Neuronal stem cell (in vitro differentiated cells): Measurements from ENCODE around the gene PHYHD1.

ENCODE experiments used
- DNase-seq: peaks from one replicate; pipeline ENCODE4 v3.0.0-alpha.2; 2013; ENCODE audit warnings: low spot score
- H2AFZ ChIP-seq: one replicate; pipeline ENCODE4 v1.6.1; 2013; ENCODE audit warnings: mild to moderate bottlenecking, low read length, inconsistent platforms
- H2AK5ac ChIP-seq: 2 replicates; pipeline ENCODE4 v1.6.1; 2013; ENCODE audit warnings: low read depth, mild to moderate bottlenecking, inconsistent platforms, low read length, moderate library complexity, mixed read lengths
- H2BK120ac ChIP-seq: 2 replicates; pipeline ENCODE4 v1.6.1; 2013; ENCODE audit warnings: low read depth, mild to moderate bottlenecking, inconsistent platforms, low read length, moderate library complexity, mixed read lengths
- H2BK12ac ChIP-seq: one replicate; pipeline ENCODE4 v1.6.1; 2013; ENCODE audit warnings: low read length, inconsistent platforms
- H2BK15ac ChIP-seq: 2 replicates; pipeline ENCODE4 v1.6.1; 2013; ENCODE audit warnings: mild to moderate bottlenecking, low read length, inconsistent platforms, mixed read lengths
- H2BK5ac ChIP-seq: one replicate; pipeline ENCODE4 v1.6.1; 2013; ENCODE audit warnings: inconsistent platforms, mild to moderate bottlenecking, low read length, moderate library complexity
- H3K14ac ChIP-seq: one replicate; pipeline ENCODE4 v1.6.1; 2013; ENCODE audit warnings: low read length, inconsistent platforms
- H3K18ac ChIP-seq: 2 replicates; pipeline ENCODE4 v1.6.1; 2013; ENCODE audit warnings: low read length, inconsistent platforms
- H3K23ac ChIP-seq: 2 replicates; pipeline ENCODE4 v1.6.1; 2013; ENCODE audit warnings: low read depth, mild to moderate bottlenecking, mixed read lengths, low read length, inconsistent platforms; ENCODE audit not compliant: poor library complexity
- H3K27ac ChIP-seq: replicated peaks from 3 replicates; pipeline ENCODE4 v1.5.1; 2013; ENCODE audit warnings: low read length, inconsistent platforms
- H3K27me3 ChIP-seq, 3 experiments: 2 replicates each; pipeline ENCODE4 v1.6.1; 2013; ENCODE audit warnings: low read length in 3 of 3, mild to moderate bottlenecking in 2 of 3, inconsistent platforms in 1 of 3, low read depth in 1 of 3, mixed read lengths in 1 of 3, moderate library complexity in 1 of 3; ENCODE audit not compliant: control insufficient read depth in 3 of 3, insufficient read depth in 3 of 3
- H3K36me3 ChIP-seq, 2 donors: replicated peaks in 1 of 2; 2 replicates each; pipeline ENCODE4 v1.6.1; 2013; ENCODE audit warnings: low read length in 2 of 2; ENCODE audit not compliant: control insufficient read depth in 2 of 2, insufficient read depth in 2 of 2
- H3K4ac ChIP-seq: 2 replicates; pipeline ENCODE4 v1.6.1; 2013; ENCODE audit warnings: inconsistent platforms, mild to moderate bottlenecking, low read length, moderate library complexity
- H3K4me1 ChIP-seq, 2 donors: 1 replicate in 1 of 2; 2 replicates in 1 of 2; pipeline ENCODE4 v1.6.1; 2013; ENCODE audit warnings: low read length in 2 of 2, low read depth in 1 of 2; ENCODE audit not compliant: control insufficient read depth in 2 of 2, insufficient read depth in 1 of 2
- H3K4me2 ChIP-seq: one replicate; pipeline ENCODE4 v1.6.1; 2013; ENCODE audit warnings: mild to moderate bottlenecking, low read length, inconsistent platforms; ENCODE audit not compliant: insufficient read depth, poor library complexity, severe bottlenecking
- H3K4me3 ChIP-seq, 2 donors: 2 replicates each; pipeline ENCODE4 v1.5.1; 2013; ENCODE audit warnings: low read length in 2 of 2, mild to moderate bottlenecking in 2 of 2, inconsistent platforms in 1 of 2, moderate library complexity in 1 of 2
- H3K79me1 ChIP-seq: one replicate; pipeline ENCODE4 v1.6.1; 2013; ENCODE audit warnings: low read depth, mild to moderate bottlenecking, inconsistent platforms, low read length, moderate library complexity
- H3K9ac ChIP-seq: one replicate; pipeline ENCODE4 v1.6.1; 2013; ENCODE audit warnings: mild to moderate bottlenecking, low read depth, low read length, inconsistent platforms; ENCODE audit not compliant: poor library complexity
- H3K9me3 ChIP-seq, 2 donors: replicated peaks in 1 of 2; 2 replicates each; pipeline versions ENCODE3 to v1.6.1; 2013; ENCODE audit warnings: low read length in 2 of 2, mild to moderate bottlenecking in 2 of 2, inconsistent platforms in 1 of 2, low read depth in 1 of 2, mixed read lengths in 1 of 2, moderate library complexity in 1 of 2; ENCODE audit not compliant: control insufficient read depth in 2 of 2, insufficient read depth in 1 of 2
- H4K8ac ChIP-seq: one replicate; pipeline ENCODE4 v1.6.1; 2013; ENCODE audit warnings: low read depth, mild to moderate bottlenecking, inconsistent platforms, low read length, moderate library complexity
- H4K91ac ChIP-seq: one replicate; pipeline ENCODE4 v1.6.1; 2013; ENCODE audit warnings: low read length, low read depth, mild to moderate bottlenecking, inconsistent platforms; ENCODE audit not compliant: poor library complexity
- WGBS, 2 donors: extraction: QIAGEN DNeasy Blood & Tissue Kit; methylation state at CpG; one replicate each; pipeline ENCODE4 v1.1.7; 2013; ENCODE audit warnings: missing lambda C conversion rate in 2 of 2, mixed read lengths in 1 of 2; ENCODE audit not compliant: insufficient read length in 2 of 2, insufficient replicate concordance in 1 of 2; ENCODE audit errors: extremely low coverage in 2 of 2; 5-methylcytosine and 5-hydroxymethylcytosine counted together

PHYHD1 gene

DNA sequence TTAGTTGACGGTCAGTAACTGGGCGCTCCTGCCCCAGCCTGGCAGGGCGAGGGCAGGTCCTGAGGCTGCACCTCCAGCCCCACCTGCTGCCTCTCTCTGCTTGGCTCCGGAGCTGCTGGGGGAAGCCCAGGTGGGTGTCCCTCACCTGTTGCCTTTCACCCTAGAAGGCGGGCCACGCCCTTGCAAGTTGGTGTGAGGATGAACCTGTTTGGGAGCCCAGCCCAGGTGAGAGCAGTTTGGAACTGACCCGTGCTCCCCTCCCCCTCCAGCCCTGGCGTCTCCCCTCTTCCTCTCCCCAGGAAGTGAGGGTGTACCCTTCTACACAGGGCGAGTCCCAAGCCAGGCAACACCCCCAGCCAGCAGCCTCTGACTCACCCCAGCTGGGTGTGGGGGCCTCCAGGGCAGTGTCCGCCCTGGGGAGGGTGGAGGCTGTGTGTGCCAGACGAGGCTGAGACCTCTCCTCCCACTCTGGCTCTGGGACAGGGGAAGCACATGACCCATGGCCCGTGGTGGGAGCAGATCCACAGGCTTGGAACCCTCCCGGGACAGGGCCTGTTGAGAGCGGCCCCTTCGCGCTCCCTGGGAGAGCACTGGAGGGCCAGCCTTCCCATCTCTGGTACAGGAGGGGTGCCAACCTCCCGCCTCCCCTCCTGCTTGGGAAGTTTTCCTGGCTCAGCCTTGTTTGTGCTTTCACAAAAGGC lies 28.4 kb upstream of the PHYHD1 start:
- WGBS, 2 donors, result no CpG with 5 or more reads among the region's 17 CpGs
- H3K9ac ChIP-seq, result peak overlapping the region; percentile 37
- no peak overlapping the region for H3K4me3 ChIP-seq
- no peak overlapping the region for H4K8ac ChIP-seq
- peaks cover 15 to 73% of the 10 kb centered on the region in 2 donors for H3K36me3 ChIP-seq
- H2AK5ac ChIP-seq, result no peak overlapping the region
- H3K27ac ChIP-seq, result no peak overlapping the region
- no peak overlapping the region for H2AFZ ChIP-seq
- peaks cover 7% of the 10 kb centered on the region in 2 donors for H3K4me1 ChIP-seq
- no peak overlapping the region for H3K4ac ChIP-seq
- peak overlapping the region; percentile 67 for H3K23ac ChIP-seq
- no peaks in the 10 kb centered on the region for H3K9me3 ChIP-seq
- H3K14ac ChIP-seq, result peak overlapping the region; percentile 15
- no peak overlapping the region for H3K18ac ChIP-seq
- H2BK12ac ChIP-seq, result peak overlapping the region; percentile 46
- H3K27me3 ChIP-seq, result no peaks in the 10 kb centered on the region
- no peak overlapping the region for H2BK120ac ChIP-seq
- no peak for DNase-seq
- H2BK5ac ChIP-seq, result no peak overlapping the region
- no peak overlapping the region for H3K4me2 ChIP-seq
- H3K79me1 ChIP-seq, result peaks cover 16% of the 10 kb centered on the region
- no peak overlapping the region for H2BK15ac ChIP-seq
- H4K91ac ChIP-seq, result no peak overlapping the region

DNA sequence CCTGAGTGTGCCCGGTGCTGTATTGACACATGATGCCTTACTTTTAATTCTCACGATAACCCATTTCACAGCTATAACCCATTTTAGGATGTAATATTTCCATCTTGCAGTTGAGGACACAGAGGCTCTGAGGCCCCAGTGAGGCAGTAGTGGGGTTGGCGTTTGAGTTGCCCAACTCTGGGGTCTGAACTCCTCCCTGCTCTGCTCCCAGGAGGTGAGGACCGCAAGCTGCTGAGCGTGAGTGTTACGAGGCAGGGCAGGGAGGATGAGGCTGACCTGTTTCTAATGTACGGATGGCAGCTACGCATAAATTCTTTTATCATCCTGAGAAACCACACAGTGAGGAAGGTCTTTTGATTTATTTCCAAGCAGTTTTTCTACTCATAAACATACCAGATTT lies 27.4 kb upstream of the PHYHD1 start:
- Histone ChIP-seq H4K8ac (no peak overlapping the region), H3K4me1 (peaks cover 1 to 2% of the 10 kb centered on the region in 2 donors), H2BK5ac (no peak overlapping the region), H3K9me3 (no peaks in the 10 kb centered on the region), H3K14ac (no peak overlapping the region), H2AK5ac (no peak overlapping the region), H3K23ac (no peak overlapping the region), H2BK120ac (no peak overlapping the region), H3K79me1 (peaks cover 13% of the 10 kb centered on the region), H3K4ac (no peak overlapping the region), H3K9ac (no peak overlapping the region), H3K36me3 (peaks cover 14 to 77% of the 10 kb centered on the region in 2 donors), H3K18ac (no peak overlapping the region), H3K27ac (no peak overlapping the region), H3K4me2 (no peak overlapping the region), H4K91ac (no peak overlapping the region), H3K27me3 (no peaks in the 10 kb centered on the region), H2BK15ac (no peak overlapping the region), H3K4me3 (no peak overlapping the region), H2BK12ac (no peak overlapping the region), H2AFZ (no peak overlapping the region)
- WGBS, 2 donors, result no CpG with 5 or more reads among the region's 8 CpGs
- no peak for DNase-seq

DNA sequence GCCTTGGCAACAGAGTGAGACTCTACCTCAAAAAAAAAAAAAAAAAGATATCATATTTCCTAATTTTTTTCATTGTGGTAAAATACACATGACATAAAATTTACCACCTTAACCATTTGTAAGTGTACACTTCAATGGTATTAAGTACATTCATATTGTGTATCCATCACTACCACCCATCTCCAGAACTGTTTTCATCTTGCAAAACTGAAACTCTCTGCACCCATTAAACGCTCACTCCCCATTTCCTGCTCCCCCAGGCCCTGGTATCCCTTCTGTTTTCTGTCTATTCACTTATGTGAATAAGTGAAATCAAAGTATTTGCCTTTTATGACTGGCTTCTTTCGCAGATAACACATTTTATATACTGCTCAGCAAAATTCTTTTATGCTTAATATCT lies 26.0 kb upstream of the PHYHD1 start:
- Histone ChIP-seq H3K9ac (no peak overlapping the region), H3K4me3 (no peak overlapping the region), H2BK5ac (no peak overlapping the region), H3K9me3 (no peaks in the 10 kb centered on the region), H3K79me1 (peaks cover 9% of the 10 kb centered on the region), H4K91ac (no peak overlapping the region), H3K14ac (no peak overlapping the region), H2BK120ac (no peak overlapping the region), H4K8ac (no peak overlapping the region), H2BK15ac (no peak overlapping the region), H3K27me3 (no peaks in the 10 kb centered on the region), H2AK5ac (no peak overlapping the region), H3K18ac (no peak overlapping the region), H3K4ac (no peak overlapping the region), H3K23ac (no peak overlapping the region), H3K4me2 (no peak overlapping the region), H3K36me3 (peaks cover 7 to 79% of the 10 kb centered on the region in 2 donors), H3K27ac (no peak overlapping the region), H2AFZ (no peak overlapping the region), H2BK12ac (no peak overlapping the region), H3K4me1 (peaks cover 0 to 2% of the 10 kb centered on the region in 2 donors)
- WGBS, 2 donors, result no CpG with 5 or more reads among the region's 2 CpGs
- DNase-seq, result no peak

GRCh38 chr9:128895556-128895955 lies 25.2 kb upstream of the PHYHD1 start:
- H3K4me1 ChIP-seq, result peaks cover 0 to 2% of the 10 kb centered on the region in 2 donors
- peaks cover 7 to 73% of the 10 kb centered on the region in 2 donors for H3K36me3 ChIP-seq

More at GRCh38 chr9:128895556-128895955, 25.2 kb upstream of the PHYHD1 start:
- H2AFZ ChIP-seq, result no peak overlapping the region
- H4K8ac ChIP-seq, result no peak overlapping the region
- H2AK5ac ChIP-seq, result no peak overlapping the region
- no peaks in the 10 kb centered on the region for H3K9me3 ChIP-seq
- no peak overlapping the region for H2BK15ac ChIP-seq
- H3K18ac ChIP-seq, result no peak overlapping the region
- H3K79me1 ChIP-seq, result peaks cover 8% of the 10 kb centered on the region
- no peak overlapping the region for H3K4ac ChIP-seq
- no peak overlapping the region for H3K4me3 ChIP-seq
- no peak overlapping the region for H2BK12ac ChIP-seq
- no peaks in the 10 kb centered on the region for H3K27me3 ChIP-seq
- no peak overlapping the region for H3K4me2 ChIP-seq
- no peak overlapping the region for H3K27ac ChIP-seq
- H2BK120ac ChIP-seq, result no peak overlapping the region
- no peak overlapping the region for H3K14ac ChIP-seq
- no peak overlapping the region for H3K23ac ChIP-seq
- H4K91ac ChIP-seq, result no peak overlapping the region
- no peak overlapping the region for H2BK5ac ChIP-seq
- peak overlapping the region; percentile 5 for H3K9ac ChIP-seq
- no peak for DNase-seq
- no CpG with 5 or more reads among the region's 4 CpGs for WGBS, 2 donors
